ENCODE data around the gene STEAP3. TPM values are rescaled to one million over a fixed set of nuclear protein-coding genes. Genes with fewer than 3 reads are reported as not detected.

Gene STEAP3
- total and polyA plus RNA-seq, 5 donors: 4.8 to 12.4 (median 9.3) TPM

DNA sequence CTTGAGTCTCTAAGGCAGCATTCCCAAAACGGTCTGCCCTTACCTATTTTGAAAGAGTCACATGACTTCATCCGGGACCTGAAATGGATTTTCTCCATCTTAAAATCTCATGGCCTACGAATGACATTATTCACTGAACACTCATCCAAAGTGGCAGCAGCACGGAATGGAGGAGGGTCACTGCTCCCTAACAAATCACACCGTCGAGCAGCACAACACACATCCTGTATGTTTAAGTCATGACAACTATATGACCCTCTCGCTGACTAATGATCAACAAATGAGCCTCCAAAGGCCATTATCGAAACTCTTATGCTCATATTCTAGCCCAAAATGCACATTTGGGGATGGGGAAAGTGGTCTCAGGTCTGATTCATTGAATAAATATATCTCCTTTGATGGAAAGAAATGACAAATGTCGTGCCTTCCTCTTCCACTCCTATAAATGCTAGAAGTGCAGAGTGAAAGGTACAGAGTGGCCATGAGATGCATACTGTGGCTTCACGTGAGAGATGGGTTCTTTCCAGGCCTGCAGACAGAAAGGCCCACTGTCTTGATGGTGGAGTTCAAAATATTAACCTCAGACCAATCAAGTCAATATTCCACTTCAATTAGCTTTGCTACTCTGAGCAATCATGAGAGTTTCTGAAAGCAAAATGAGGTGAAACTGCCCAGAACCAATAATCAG, 72.2 kb downstream of the STEAP3 start:
- no peak overlapping the region for H3K27ac ChIP-seq (ENCODE audit: low read length)
- intact Hi-C loops (cut with DNase I): loop anchor here in 1 of 4 donors (10.0 kb wide), 1 partner anchor 411 kb away; no protein-coding TSS in a partner anchor
- ATAC-seq: no peak
- no peak for DNase-seq
- H3K4me1 ChIP-seq (ENCODE audit: control insufficient read depth, insufficient read depth, low read length): no peaks in the 10 kb centered on the region
- H3K9me3 ChIP-seq (ENCODE audit: control insufficient read depth, low read length): no peaks in the 10 kb centered on the region
- H3K27me3 ChIP-seq (ENCODE audit: control insufficient read depth, insufficient read depth): no peaks in the 10 kb centered on the region
- H3K4me3 ChIP-seq (ENCODE audit: low read length): no peak overlapping the region
- 91% methylated on average over 10 of the region's 10 CpGs for WGBS

DNA sequence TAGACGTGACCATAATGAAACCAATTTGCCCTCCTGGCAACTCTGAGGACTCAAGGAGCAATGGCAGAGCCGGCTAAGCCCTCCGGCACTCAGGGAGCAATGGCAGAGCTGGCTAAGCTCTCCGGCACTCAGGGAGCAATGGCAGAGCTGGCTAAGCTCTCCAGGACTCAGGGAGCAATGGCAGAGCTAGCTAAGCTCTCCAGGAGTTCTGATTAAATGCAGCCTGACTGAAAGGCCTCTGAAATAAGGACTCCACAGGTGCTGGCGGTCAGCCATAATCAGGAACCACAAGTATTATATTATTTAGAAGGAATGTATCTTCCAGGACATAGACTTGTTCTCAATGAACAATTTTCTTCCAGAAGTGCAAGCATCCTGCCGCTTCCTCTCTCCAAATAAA, 77.8 kb downstream of the STEAP3 start:
- H3K4me1 ChIP-seq (ENCODE audit: control insufficient read depth, insufficient read depth, low read length): no peaks in the 10 kb centered on the region
- H3K9me3 ChIP-seq (ENCODE audit: control insufficient read depth, low read length): no peaks in the 10 kb centered on the region
- intact Hi-C loops (cut with DNase I): no loop called here
- H3K4me3 ChIP-seq (ENCODE audit: low read length): no peak overlapping the region
- no peaks in the 10 kb centered on the region for H3K27me3 ChIP-seq (ENCODE audit: control insufficient read depth, insufficient read depth)
- no peak overlapping the region for H3K27ac ChIP-seq (ENCODE audit: low read length)
- no peak for DNase-seq
- ATAC-seq: no peak
- WGBS: 96% methylated on average over 6 of the region's 6 CpGs

DNA sequence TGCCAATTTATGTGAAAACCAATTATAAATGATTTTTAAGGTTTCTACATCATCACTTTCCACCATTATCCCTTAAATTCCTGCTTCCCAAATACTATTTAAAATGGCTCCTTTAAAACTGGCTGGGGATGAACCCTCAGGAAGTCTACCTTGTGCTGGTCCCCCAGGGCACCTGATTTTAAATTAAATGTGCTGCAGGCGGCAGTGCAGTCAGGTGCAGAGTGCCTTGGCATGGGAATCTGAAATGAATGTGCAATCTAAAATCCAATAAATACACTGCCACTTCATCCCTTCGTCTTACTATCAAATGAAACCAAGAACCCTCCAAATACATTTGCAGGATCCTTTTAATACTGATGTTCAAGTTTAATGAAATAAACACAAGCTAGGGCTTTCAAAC, 81.2 kb downstream of the STEAP3 start:
- Histone ChIP-seq H3K27me3 (ENCODE audit: control insufficient read depth, insufficient read depth) (no peaks in the 10 kb centered on the region), H3K27ac (ENCODE audit: low read length) (no peak overlapping the region), H3K9me3 (ENCODE audit: control insufficient read depth, low read length) (no peaks in the 10 kb centered on the region), H3K4me1 (ENCODE audit: control insufficient read depth, insufficient read depth, low read length) (no peaks in the 10 kb centered on the region), H3K4me3 (ENCODE audit: low read length) (no peak overlapping the region)
- no peak for ATAC-seq
- intact Hi-C loops (cut with DNase I): no loop called here
- DNase-seq: no peak
- 80% methylated on average over 2 of the region's 2 CpGs for WGBS

DNA sequence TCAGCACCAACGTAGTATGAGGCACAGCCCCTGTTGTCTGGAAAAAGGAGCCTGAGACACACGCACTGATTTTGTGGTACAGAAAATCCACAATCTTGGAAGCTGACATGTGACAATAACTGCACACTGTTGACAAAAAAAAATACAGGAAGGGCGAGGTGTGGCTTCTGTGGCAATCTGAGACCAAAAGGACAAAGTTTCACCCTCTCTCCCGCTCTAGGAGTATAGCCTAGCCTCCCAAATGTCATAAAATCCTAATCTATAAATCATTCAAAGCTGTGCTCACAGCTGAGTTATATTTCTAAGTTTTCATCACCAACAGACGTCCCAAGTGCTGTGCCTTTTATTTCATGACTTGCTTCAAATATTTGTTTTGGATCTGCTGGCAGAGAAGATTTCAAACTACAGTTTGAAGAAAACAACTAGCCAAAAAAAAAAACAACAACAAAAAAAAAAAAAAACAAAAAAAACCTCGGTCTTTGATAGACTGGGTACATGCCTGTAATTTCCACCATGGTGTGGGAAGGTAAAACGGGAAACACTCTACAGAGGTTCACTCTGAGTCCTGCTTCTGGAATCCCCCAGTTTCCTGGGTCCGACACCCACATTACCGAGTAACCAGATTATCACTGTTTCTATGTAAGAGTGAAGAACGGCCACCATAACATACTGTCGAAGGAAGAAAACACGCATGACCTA, 82.0 kb downstream of the STEAP3 start:
- intact Hi-C loops (cut with DNase I): no loop called here

DNA sequence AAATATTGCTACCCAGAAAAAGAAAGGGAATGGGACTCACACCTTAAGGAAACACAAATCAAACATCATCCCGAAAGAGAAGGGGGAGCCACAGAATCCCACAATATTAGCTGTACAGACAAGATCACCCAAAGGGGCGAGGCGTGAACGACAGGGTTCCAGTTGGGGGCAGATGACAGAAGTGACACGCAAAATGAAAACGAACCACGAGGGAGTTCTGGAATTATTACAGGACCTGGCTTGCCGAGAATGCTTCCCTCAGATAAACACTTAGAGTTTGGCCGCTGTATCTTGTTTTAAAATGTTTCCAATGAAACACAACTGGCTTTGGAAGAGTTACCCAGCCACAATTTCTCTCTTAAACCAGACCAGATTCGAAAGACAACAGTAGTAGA, 82.6 kb downstream of the STEAP3 start:
- DNase-seq (peak in 1 of 3 donors; percentile 55), ATAC-seq (peak; percentile 58 to 65)
- no peaks in the 10 kb centered on the region for H3K9me3 ChIP-seq (ENCODE audit: control insufficient read depth, low read length)
- no peaks in the 10 kb centered on the region for H3K27me3 ChIP-seq (ENCODE audit: control insufficient read depth, insufficient read depth)
- intact Hi-C loops (cut with DNase I): no loop called here
- 51% methylated on average over 10 of the region's 10 CpGs for WGBS
- no peaks in the 10 kb centered on the region for H3K4me1 ChIP-seq (ENCODE audit: control insufficient read depth, insufficient read depth, low read length)
- peak overlapping the region; percentile 17 for H3K4me3 ChIP-seq (ENCODE audit: low read length)
- H3K27ac ChIP-seq (ENCODE audit: low read length): peak overlapping the region; percentile 9

More for the DNA sequence above, 82.0 kb downstream of the STEAP3 start:
- WGBS: 56% methylated on average over 12 of the region's 12 CpGs
- Histone ChIP-seq H3K9me3 (ENCODE audit: control insufficient read depth, low read length) (no peaks in the 10 kb centered on the region), H3K27ac (ENCODE audit: low read length) (peak overlapping the region; percentile 18), H3K27me3 (ENCODE audit: control insufficient read depth, insufficient read depth) (no peaks in the 10 kb centered on the region), H3K4me1 (ENCODE audit: control insufficient read depth, insufficient read depth, low read length) (no peaks in the 10 kb centered on the region), H3K4me3 (ENCODE audit: low read length) (peak overlapping the region; percentile 17)
- DNase-seq: no peak
- peak; percentile 63 to 64 for ATAC-seq

DNA sequence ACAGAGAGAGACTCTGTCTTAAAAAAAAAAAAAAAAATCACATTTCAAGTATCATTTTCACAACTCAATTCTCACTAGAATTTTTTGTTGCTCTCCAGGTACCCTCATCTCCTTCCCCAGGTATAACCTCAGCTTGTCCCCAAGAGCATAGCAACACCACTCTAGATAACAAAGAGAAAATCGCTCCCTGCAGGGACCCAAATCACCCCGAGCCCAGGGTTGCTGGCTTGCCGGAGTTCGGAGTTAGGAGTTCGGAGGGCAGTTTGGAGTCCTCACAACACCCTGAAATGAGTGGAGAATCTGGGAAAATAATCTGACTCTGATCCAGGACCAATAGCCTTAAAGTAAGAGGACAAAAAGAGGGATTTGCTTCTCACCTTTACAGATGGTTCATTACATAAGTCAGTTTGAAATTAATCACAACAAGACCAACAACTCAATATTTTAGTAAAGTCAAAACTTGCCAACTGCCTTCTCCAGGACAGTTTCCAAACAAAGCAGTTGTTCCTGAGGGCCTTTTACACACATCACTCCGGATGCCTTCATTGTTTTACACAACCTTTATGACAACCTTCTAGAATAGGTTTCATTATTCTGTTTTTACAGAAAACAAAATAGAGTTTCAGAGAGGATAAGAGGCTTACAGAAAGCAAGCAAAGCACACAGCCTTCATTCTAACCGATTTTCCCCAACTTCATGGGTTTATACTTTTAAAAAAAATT, 83.9 kb downstream of the STEAP3 start:
- Histone ChIP-seq H3K4me1 (ENCODE audit: control insufficient read depth, insufficient read depth, low read length) (no peaks in the 10 kb centered on the region), H3K27me3 (ENCODE audit: control insufficient read depth, insufficient read depth) (no peaks in the 10 kb centered on the region), H3K9me3 (ENCODE audit: control insufficient read depth, low read length) (no peaks in the 10 kb centered on the region), H3K27ac (ENCODE audit: low read length) (no peak overlapping the region), H3K4me3 (ENCODE audit: low read length) (no peak overlapping the region)
- ATAC-seq: no peak
- 86% methylated on average over 7 of the region's 7 CpGs for WGBS
- no peak for DNase-seq
- intact Hi-C loops (cut with DNase I): no loop called here

DNA sequence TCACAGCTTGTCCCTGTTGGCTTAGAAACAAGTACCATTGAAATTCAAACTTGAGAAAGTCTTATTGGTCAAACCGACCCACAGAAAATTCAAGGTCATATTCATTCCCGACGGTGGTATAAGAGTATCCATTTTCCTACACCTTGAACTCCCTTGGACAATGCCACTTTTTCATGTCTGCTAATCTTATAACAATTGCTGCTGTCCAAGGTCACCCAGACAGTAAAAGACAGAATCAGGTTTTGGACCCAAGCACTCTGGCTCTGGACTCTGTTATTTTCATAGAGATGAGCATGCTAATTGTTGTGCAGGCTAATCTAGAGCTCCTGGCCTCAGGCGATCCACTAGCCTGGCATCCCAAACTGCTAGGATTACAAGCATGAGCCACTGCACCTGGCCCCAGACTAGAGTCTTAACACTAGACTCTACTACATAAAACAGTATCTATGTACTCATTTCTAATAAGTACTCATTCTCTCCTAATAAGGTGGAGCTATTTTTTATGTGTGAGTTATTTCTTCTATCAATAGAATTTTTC, 85.2 kb downstream of the STEAP3 start:
- DNase-seq (no peak), ATAC-seq (no peak)
- WGBS: 92% methylated on average over 4 of the region's 4 CpGs
- no peaks in the 10 kb centered on the region for H3K4me1 ChIP-seq (ENCODE audit: control insufficient read depth, insufficient read depth, low read length)
- intact Hi-C loops (cut with DNase I): no loop called here
- no peaks in the 10 kb centered on the region for H3K27me3 ChIP-seq (ENCODE audit: control insufficient read depth, insufficient read depth)
- H3K27ac ChIP-seq (ENCODE audit: low read length): no peak overlapping the region
- no peak overlapping the region for H3K4me3 ChIP-seq (ENCODE audit: low read length)
- no peaks in the 10 kb centered on the region for H3K9me3 ChIP-seq (ENCODE audit: control insufficient read depth, low read length)

DNA sequence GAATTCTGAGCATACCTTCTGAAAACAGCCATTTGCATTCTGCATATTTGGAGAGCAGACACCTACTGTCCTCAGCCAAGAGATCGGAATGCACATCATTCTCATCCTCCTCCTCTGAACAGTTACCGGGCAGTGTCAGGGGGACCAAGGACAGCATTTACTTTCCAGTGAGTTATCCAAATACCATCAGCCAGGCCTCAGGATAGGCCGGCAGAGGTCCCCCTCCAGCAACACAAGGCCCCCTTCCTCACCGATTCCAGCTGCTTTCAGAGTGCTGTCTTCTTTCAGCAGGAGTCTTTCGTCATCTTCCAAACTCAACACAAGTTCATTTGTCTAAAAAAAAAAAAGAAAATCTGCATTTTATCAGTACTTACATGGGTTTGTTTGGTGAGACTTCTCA, 87.7 kb downstream of the STEAP3 start:
- intact Hi-C loops (cut with DNase I): loop anchor here in 2 of 4 donors (10.0 kb wide), 2 partner anchors 53 to 163 kb away; partner anchors contain the start of genes C2orf76 (in 1 of the 2) and DBI (in 1 of the 2)
- DNase-seq (no peak), ATAC-seq (peak in 1 of 2 donors; percentile 44)
- Histone ChIP-seq H3K4me3 (ENCODE audit: low read length) (no peak overlapping the region), H3K4me1 (ENCODE audit: control insufficient read depth, insufficient read depth, low read length) (no peaks in the 10 kb centered on the region), H3K27me3 (ENCODE audit: control insufficient read depth, insufficient read depth) (no peaks in the 10 kb centered on the region), H3K9me3 (ENCODE audit: control insufficient read depth, low read length) (no peaks in the 10 kb centered on the region), H3K27ac (ENCODE audit: low read length) (no peak overlapping the region)
- WGBS: 71% methylated on average over 5 of the region's 5 CpGs

DNA sequence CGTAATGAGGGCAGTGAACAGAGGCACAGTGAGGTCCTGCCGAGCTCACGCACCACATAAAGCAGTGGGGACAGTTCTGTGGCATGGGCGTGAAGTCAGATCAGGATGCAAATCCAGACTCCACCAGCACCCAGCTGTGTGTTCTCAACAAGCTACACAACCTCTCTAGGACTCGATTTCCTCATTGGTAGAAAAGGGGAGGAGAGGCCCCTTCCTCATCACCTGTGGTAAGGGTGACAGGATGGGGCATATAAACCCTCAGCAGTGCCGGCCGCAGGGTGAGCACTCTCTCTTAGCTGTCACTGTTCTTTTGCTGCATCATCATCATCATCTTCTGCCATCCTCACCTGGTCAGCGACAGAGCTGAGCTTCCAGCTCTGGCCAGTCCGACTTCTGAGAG, 88.2 kb downstream of the STEAP3 start:
- Histone ChIP-seq H3K9me3 (ENCODE audit: control insufficient read depth, low read length) (no peaks in the 10 kb centered on the region), H3K4me3 (ENCODE audit: low read length) (no peak overlapping the region), H3K27me3 (ENCODE audit: control insufficient read depth, insufficient read depth) (no peaks in the 10 kb centered on the region), H3K27ac (ENCODE audit: low read length) (no peak overlapping the region), H3K4me1 (ENCODE audit: control insufficient read depth, insufficient read depth, low read length) (no peaks in the 10 kb centered on the region)
- ATAC-seq: peak in 1 of 2 donors; percentile 19
- 90% methylated on average over 9 of the region's 9 CpGs for WGBS
- no peak for DNase-seq
- intact Hi-C loops (cut with DNase I): loop anchor here in 2 of 4 donors (10.0 kb wide), 2 partner anchors 53 to 163 kb away; partner anchors contain the start of genes C2orf76 (in 1 of the 2) and DBI (in 1 of the 2)

Measured in right cardiac atrium (tissue), 5 donors.